DMS53 (cell line): ENCODE measurements around the gene CADPS.

ENCODE experiments used
- DNase-seq: peaks from one replicate; lab custom pipeline; 2025; lab: John Stamatoyannopoulos, UW

Gene CADPS

DNA sequence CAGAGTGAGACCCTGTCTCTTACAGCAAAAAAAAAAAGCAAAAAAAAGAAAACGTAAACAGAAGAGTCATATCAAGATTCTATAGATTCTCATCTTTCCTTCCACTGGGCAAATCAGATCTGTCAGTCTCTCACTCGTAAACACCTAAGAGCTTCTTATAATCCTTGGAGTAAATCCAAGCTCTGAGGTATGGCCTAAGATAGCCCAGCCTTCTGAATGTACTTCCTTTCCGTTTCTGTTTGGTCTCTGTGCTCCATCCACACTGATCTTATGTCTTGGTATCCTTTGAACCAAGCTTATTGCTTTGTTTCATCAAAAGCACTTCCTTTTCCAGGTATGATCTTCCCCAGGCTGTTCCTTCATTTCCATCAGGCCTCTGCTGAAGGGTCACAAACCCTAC lies 137.8 kb downstream of the CADPS start:
- DNase-seq, result no peak

- no peak for DNase-seq
These were observed 139.7 kb downstream of the CADPS start for GRCh38 chr3:62735510-62735909.

GRCh38 chr3:62732183-62732904 lies 142.9 kb downstream of the CADPS start:
- DNase-seq, result no peak

GRCh38 chr3:62727981-62728380 lies 147.2 kb downstream of the CADPS start:
- no peak for DNase-seq

DNA sequence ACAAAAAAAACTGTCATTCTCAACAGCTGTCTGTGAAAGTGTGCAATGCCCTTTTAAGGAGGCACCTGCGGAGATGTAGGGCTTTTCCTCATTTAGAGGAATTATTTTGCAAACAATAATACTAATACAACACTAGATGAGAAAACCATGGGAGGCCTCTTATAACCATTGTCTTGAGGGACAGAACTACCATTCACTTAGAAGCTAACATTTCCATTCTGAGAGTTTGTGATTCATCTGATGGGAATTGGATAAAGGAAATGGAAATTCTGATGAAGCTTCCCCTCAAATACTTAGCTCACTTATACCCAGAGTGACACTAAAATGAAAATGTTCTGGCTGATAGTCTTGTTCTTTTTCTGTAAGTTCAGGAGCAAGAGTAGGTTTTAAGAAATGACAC lies 147.7 kb downstream of the CADPS start:
- no peak for DNase-seq

GRCh38 chr3:62724503-62724902 lies 150.7 kb downstream of the CADPS start:
- no peak for DNase-seq

DNA sequence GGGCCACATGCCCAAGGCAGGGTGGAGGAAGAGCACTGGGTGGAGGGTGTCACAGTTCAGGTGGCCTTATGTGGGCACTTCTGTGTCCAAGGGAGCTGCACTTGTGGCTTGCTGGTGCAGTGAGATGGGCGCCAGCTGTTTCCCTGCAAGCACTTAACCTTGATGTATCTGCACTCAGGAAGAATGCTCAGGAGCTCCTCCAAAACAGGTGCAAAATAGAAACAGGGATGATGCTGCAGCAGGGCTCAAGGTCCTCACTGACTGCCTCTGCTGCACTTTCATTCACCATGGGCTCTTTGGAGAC lies 151.3 kb downstream of the CADPS start:
- no peak for DNase-seq

- no peak for DNase-seq
These were observed 151.9 kb downstream of the CADPS start for GRCh38 chr3:62723166-62723913.

- DNase-seq, result no peak
These were observed 152.9 kb downstream of the CADPS start for GRCh38 chr3:62722344-62722743.

GRCh38 chr3:62718515-62719320 lies 156.5 kb downstream of the CADPS start:
- DNase-seq, result no peak

- DNase-seq, result no peak
These were observed 157.2 kb downstream of the CADPS start for GRCh38 chr3:62718011-62718410.

DNA sequence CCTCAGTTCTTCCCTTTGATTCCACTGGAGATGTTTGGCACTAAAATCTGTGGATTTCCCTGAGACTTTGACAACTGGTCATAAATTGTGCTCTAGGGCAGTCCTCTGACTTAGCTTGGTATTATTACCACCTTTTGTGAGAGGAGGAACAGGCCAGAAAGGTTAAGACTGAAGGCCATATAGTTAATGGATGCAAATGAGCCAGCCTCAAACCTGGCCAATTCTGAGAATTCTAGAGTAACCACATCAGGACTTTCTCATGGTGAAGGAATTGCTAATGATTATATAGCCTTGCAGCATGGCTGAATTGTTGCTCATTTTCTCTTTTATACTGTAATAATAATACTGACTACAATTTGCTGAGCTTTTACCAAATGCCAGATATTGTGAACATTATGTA lies 162.5 kb downstream of the CADPS start:
- DNase-seq, result no peak

DNA sequence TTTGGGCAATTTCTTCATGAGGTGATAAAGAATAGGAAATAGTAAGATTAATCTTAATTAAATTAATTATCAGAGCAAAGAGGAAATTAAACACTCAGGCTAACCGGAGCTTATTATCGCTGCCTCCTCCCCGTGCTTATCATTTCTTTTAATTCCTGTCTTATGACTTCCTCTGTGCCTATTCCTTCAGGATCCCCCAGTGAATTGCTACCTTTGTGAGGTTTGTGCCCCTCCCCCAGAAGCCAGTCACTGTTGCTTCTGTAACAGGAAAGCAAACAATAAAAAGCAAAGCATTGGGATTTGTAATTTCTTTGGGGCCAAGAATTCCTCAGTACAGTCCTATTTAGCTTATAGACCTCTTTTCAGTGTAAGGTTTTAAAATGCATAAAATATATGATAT lies 164.5 kb downstream of the CADPS start:
- DNase-seq, result no peak

DNA sequence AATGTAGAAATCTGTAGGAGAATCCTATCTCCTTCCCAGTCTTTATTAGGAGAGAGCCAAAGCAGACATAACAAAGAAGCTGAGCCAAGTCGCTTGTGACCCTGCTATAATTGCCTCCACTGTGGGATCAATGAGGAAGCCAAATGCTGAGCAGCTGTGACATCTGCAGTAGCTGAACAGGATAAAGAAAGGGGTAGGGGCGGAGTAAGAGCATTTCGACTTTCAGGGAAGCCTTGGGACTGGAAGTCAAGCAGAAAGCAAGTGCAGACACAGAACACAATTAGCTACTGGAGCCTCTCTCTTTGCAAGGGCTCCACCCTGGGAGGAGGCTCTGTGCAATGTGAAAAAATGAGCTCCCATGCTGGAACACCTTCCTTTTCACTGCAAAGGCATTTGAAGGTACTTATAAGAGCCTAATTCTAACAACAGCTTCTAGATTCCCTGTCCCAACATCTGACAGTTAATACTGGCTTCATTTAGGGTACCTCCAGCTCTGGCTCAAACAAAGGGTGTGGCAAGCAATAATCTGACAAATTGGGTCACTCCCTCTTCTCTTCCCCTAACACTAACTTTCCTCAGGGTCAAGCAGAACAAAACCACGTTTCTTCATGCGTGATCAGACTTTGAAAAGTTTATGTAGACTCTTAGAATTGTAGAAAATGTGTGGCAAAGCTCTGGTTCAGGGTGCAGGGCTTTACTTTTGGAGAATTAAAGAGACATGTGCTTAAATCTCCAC lies 166.4 kb downstream of the CADPS start:
- DNase-seq, result no peak

DNA sequence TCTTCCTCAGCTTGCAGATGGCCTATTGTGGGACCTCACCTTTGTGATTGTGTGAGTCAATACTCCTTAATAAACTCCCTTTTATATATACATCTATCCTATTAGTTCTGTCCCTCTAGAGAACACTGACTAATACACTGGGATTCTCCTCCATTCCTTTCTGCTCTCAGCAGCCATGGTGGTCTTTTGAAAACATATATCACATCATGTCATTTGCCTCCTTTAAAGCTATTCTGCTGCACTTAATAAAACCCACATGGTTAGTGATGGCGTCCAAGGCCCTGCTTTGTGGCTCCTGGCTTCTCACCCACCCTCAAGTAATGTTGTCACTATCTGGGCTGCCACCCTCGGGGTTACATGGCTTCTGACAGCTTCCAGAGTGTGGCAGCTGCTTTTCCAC lies 169.5 kb downstream of the CADPS start:
- no peak for DNase-seq

GRCh38 chr3:62703451-62704167 lies 171.6 kb downstream of the CADPS start:
- DNase-seq, result no peak

GRCh38 chr3:62700357-62700756 lies 174.9 kb downstream of the CADPS start:
- no peak for DNase-seq

DNA sequence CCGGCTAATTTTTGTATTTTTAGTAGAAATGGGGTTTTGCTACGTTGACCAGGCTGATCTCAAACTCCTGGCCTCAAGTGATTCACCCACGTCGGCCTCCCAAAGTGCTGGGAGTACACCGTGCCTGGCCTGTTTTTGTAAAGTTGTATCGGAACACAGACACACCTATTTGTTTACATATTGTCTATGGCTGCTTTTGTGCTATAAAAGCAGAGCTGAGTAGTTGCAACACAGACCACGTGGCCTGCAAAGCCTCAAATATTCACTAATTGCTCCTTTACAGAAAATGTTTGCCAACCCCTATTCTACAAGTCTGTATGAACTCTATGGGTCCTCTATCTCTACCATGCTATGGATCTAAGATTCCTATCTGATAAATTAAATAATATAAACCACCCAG lies 175.5 kb downstream of the CADPS start:
- no peak for DNase-seq

- DNase-seq, result no peak
These were observed 179.2 kb downstream of the CADPS start for GRCh38 chr3:62696011-62696410.

- no peak for DNase-seq
These were observed 186.4 kb downstream of the CADPS start for GRCh38 chr3:62688812-62689211.

- DNase-seq, result no peak
These were observed 187.2 kb downstream of the CADPS start for GRCh38 chr3:62688050-62688449.
